ELR (cell line): ENCODE data around the gene ZBTB7C.

Source experiments
- DNase-seq: peaks from one replicate; pipeline ENCODE4 v3.0.0-alpha.2; 2015; ENCODE audit warnings: low read depth

Gene ZBTB7C

DNA sequence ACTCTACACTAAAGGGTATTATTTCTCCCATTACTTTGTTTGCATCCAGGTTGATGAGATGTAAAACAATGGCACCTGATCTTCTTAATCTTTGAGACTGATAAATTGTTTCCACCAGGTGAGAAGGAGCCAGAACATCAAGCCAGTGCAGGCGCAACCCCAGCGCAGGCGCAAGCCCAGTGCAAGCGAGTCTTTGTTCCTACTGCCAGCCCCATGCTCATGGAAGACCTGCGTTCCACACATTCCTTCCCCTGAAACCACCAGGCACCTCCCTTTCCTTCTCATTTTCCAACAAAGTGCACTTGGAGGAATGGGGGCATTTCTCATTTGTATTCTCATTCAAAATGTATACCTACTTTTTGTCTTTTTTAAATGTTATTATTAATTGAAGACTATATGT is 290.0 kb downstream of the ZBTB7C start:
- DNase-seq: no peak

- no peak for DNase-seq
Measured at GRCh38 chr18:48116873-48117630, 292.1 kb downstream of the ZBTB7C start.

GRCh38 chr18:48116017-48116416 is 293.2 kb downstream of the ZBTB7C start:
- no peak for DNase-seq

GRCh38 chr18:48113691-48114090 is 295.5 kb downstream of the ZBTB7C start:
- no peak for DNase-seq

GRCh38 chr18:48111587-48111986 is 297.6 kb downstream of the ZBTB7C start:
- DNase-seq: no peak

- DNase-seq: no peak
Measured at GRCh38 chr18:48110797-48111196, 298.4 kb downstream of the ZBTB7C start.

DNA sequence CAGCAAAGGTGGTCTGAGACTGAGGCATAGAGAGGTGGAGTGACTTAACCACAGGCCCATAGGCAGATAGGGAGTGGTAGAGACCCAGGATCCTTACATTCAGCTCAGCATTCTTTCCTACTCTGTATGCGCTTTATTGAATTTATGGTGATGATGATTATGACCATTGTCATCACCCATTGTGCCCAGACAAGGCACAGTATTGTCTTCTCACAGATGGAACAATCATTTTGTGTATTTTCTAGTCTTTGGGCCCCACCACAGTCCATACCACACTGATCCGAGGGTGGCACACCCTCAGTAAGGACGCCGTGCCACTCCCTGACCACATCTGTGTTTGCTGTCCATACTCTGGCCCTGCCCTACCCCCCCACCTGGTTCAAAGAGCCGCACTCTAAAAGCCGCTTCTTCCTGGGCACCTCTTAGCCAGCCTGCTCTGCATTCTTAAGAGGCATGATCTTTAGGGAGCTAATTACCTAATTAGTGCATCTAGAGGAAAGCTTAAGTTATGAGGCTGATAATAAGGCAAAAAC is 299.2 kb downstream of the ZBTB7C start:
- DNase-seq: no peak

DNA sequence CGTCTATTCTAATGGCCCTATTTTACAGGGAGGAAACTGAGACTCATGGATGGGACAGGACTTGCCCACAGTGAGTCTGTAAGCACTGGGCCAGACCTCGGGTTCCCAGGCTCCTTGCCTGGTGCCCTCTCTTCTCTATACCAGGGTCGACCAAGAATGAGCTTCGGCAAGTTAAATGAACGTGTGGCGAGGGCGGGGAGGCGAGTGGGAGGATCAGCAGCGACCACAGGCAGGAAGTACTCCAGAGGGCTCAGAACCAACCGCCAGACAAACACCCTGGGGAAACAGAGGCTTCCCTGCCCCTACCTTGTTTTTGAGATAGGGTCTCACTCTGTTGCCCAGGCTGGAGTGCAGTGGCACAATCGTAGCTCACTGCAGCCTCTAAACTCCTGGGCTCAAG is 301.0 kb downstream of the ZBTB7C start:
- no peak for DNase-seq

GRCh38 chr18:48106976-48107781 is 302.0 kb downstream of the ZBTB7C start:
- DNase-seq: no peak

GRCh38 chr18:48106498-48106897 is 302.7 kb downstream of the ZBTB7C start:
- DNase-seq: no peak

GRCh38 chr18:48105317-48105716 is 303.9 kb downstream of the ZBTB7C start:
- DNase-seq: no peak

DNA sequence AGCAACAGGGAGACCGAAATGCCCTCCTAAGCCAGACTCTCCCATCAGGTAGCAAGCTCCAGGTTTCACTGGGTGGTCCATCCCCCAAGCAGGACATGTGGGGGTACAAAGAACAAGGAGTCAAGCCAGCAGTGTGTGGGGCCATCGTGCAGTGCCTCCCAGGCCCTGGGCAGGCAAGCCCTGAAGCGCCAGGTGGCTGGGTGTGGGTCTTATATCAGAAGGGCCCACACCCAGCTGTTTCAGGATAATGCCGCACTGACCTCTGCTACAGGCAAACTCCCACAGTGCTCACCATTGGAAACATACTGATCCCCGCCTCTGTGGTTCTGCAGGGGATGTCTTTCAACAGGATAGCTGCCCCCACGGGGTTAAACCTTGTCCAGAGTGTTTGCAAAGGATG is 304.5 kb downstream of the ZBTB7C start:
- no peak for DNase-seq

GRCh38 chr18:48100651-48101165 is 308.5 kb downstream of the ZBTB7C start:
- no peak for DNase-seq

- DNase-seq: no peak
Measured at GRCh38 chr18:48100165-48100575, 309.0 kb downstream of the ZBTB7C start.

- DNase-seq: no peak
Measured at GRCh38 chr18:48099481-48100164, 309.6 kb downstream of the ZBTB7C start.

- no peak for DNase-seq
Measured at GRCh38 chr18:48098538-48098937, 310.6 kb downstream of the ZBTB7C start.

DNA sequence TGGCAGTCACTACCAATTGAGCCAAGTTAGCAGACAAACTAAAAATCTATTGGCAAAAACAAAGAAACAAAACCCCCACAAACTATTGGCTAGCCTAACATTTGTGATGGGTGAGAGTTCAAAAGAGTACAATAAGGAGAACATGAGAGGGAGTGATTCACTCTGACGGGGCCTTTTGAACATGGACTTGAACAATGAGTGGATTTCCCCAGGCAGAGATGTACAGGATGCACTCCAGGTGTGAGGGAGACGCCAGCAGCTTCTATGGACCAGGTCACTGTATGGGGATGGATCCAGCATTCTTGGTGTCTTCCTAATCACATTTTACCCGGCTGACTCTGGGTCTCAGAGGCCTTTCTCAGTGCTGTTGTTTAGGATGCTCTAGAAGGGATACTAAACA is 311.2 kb downstream of the ZBTB7C start:
- no peak for DNase-seq

DNA sequence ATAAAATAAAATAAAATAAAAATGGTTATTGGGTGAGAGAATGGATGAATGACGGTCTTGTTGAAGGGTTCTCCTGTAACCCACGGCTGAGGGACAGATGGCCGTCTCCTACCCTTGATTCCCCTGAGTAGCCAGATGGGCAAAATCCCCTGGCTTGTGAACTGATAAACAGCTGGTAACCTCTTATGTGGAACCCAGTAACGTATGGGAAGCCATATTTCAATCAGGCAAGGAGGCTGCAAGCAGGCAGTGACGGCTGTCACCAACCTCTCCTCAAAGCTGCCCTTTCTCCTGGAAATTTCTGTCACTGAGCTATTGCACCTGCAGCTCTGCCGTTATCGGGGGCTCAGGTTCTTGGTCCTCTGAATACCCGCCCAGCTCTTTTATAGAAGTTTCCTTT is 313.5 kb downstream of the ZBTB7C start:
- DNase-seq: no peak

DNA sequence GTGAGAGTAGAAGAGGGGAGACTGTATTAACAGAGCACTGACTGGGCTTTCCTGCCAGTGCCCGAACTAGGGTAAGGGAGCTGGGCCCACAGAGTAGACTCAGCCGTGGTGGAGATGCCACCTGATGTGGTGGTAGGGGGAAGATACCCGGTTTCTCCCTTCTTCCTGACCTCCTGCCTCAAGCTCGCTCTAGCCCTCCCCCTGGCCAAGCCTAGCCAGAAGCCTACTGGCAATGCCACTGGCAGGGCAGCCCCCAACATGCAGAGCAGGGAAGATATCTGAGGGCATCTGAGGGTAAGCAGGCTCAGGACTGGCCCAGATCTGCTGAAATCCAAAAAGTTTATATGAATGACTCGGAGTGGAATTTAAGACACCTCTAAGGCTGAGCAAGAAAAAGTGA is 316.1 kb downstream of the ZBTB7C start:
- DNase-seq: no peak

DNA sequence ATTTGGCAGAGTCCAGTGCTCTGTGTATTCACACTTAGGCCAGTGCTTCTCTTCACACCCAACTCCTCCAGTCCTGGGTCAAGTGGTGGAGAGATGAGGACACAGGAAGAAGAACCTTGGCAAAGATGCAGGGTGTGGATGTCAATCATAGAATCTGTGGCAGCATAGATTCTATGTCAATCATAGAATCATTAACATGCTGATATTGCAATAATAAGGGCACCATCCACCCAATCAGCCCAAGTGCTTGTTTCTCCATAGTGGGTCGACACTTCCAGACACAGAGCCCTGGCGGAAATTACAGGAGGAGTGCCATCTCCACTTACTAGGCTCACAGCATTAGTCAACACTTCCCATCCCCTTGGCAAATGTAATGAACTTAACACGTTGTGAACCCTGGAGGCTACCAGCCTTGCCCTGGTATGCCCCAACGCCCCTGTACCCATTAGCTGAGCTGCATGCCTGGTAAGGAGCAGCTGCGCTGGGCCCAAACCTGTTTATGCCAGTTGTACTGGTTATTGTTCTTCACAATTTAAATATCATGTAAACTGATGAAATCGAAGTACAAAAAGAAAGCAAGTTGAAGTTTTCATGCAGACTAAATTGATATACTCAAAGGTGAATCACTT is 317.2 kb downstream of the ZBTB7C start:
- DNase-seq: no peak

- no peak for DNase-seq
Measured at GRCh38 chr18:48090702-48091101, 318.5 kb downstream of the ZBTB7C start.

DNA sequence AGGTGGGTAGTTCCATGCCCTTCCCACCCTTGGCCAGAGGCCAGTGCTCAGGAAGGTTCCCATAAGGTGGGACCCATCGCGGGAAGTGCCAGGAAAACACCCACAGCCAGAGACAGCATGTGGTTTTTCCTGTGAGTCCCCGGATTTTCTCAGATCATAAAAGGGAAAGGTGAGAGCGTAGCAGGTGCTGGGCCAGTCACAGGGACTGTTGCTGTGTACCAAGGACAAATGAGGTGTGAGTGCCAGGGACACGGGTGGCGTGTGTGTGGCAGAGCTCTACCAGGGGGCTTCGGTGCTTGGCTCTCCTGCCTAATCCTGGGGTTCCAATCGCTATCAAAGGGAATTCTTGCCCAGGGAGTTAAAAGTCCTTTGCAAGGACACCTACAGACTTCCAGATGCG is 319.2 kb downstream of the ZBTB7C start:
- DNase-seq: no peak
